NCI-H2081 treated with DMSO at 0.1 percent for 48 hours (cell line): ENCODE measurements around the gene CYP2S1.
"Not testable (repeated sequence)": the region's sequence is repeated elsewhere in the genome, so short reads cannot be mapped to it uniquely, and the experiment has no call there.

ENCODE experiments used
- DNase-seq: peaks from one replicate; lab custom pipeline; 2025; lab: John Stamatoyannopoulos, UW

CYP2S1 gene

DNA sequence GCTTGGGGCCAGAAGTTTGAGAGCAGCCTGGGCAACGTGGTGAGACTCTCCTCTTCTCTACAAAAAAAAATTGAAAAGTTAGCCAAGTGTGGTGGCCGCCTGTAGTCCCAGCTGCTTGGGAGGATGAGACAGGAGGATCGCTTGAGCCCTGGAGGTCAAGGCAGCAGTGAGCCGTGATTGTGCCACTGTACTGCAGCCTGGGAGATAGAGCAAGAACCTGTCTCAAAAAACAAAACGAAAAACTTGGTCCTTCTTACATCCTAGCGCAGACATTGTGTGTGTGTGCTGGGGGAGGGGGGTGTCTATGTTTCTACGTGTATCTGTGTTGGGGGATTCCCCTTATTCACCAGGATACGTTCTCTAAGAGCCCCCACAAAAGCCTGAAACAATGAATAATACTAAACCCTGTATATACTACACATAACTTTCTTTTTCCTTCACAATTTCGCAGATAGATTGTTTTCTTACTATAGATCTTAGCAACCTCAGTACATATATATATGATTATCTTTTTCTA, 33.9 kb downstream of the CYP2S1 start:
- DNase-seq, result no peak

DNA sequence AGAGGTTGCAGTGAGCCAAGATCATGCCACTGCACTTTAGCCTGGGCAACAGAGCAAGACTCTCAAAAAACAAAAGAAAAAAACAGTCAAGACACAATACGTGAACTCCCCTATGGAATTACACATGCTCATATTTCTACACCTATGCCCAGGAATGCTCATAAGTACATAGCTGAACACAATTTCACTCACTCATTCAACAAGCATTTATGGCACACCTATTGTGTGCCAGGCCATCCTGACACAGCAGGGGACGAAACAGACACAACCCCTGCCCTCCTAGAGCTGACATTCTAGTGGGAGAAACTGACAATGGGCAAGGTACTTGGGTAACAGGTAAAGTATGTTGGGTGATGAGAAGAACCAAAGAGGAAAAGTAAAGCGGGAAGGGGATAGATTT, 35.5 kb downstream of the CYP2S1 start:
- DNase-seq, result no peak

DNA sequence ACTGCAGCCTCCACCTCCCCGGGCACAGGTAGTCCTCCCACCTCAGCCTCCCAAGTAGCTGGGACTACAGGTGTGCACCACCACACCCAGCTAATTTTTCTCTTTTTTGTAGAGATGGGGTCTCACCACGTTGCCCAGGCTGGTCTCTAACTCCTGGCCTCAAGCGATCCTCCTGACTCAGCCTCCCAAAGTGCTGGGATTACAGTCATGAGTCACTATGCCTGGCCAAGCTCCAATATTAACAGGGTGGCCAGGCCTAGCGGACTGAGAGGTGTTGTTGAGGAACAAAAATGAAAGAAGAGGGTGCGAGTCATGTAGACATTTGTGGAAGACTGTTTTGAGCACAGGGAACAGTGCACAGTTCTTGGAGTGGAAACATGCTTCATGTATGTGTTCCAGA, 36.3 kb downstream of the CYP2S1 start:
- not testable (repeated sequence) for DNase-seq

DNA sequence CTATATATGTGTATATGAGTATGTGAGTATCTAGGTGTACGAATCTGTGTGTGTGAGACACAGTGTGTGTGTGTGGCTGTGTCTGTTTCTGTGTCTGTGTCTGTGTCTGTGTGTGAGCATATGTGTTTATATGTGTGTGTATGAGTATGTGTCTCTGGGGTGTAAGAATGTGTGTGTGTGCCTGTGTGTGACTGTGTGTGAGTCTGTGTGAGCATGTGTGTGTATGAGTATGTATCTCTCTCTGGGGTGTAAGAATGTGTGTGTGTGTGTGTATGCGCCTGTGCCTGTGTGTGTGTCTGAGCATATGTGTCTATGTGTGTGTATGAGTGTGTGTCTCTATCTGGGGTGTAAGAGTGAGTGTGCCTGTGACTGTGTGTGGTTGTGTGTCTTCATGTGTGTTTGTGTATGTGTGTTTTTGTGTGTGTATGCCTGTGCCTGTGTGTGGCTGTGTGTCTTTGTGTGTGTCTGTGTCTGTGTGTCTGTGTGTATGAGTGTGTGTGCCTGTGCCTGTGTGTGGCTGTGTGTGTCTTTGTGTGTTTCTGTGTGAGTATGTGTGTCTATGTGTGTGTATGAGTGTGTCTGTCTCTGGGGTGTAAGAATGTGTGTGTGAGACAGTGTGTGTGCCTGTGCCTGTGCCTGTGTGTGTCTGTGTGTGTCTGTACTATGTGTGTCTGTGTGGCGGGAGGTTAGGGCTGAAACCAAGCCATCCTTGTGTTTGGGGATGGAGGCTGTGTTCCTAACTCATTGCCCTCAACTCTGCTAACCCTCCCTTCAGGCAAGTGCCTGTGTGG, 37.2 kb downstream of the CYP2S1 start:
- DNase-seq, result no peak

DNA sequence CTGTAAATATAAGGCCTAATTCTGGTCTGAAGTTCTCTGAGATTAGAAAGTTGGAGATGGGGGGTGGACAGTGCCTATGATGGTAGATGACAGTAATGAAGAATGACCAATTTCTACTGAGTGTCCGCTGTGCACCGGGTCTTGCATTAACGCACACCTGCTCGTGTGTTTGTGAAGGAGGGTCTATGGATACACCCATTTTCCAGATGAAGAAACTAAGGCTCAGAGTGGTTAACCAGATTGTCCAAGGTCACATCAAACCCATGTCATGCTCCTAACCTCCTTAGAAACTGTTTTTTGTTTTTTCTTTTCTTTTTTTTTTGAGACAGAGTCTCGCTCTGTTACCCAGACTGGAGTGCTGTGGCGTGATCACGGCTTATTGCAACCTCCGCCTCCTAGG, 39.7 kb downstream of the CYP2S1 start:
- no peak for DNase-seq

DNA sequence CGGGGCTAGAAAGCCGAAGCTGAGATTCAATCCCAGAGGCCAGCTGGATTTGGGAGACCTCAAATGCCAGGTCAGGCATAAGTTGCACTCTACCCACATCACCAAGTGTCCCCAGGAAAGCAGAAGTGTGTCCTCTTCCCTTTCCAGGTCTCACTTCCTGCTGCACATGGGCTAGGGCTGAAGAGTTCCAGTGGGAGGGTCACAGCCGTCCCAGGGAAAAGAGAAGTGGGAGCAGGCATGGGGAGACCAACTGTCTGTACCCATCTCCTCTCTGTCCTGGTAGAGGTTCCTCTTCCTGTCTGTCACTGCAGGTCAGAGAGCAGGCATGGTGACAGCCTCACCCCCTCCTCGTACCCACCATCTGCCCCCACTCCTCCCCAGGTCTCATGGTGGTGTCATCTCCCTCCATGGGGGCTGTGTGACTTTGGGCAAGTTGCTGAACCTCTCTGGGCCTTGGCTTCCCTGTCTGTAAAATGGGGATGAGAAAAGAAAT, 40.8 kb downstream of the CYP2S1 start:
- no peak for DNase-seq

DNA sequence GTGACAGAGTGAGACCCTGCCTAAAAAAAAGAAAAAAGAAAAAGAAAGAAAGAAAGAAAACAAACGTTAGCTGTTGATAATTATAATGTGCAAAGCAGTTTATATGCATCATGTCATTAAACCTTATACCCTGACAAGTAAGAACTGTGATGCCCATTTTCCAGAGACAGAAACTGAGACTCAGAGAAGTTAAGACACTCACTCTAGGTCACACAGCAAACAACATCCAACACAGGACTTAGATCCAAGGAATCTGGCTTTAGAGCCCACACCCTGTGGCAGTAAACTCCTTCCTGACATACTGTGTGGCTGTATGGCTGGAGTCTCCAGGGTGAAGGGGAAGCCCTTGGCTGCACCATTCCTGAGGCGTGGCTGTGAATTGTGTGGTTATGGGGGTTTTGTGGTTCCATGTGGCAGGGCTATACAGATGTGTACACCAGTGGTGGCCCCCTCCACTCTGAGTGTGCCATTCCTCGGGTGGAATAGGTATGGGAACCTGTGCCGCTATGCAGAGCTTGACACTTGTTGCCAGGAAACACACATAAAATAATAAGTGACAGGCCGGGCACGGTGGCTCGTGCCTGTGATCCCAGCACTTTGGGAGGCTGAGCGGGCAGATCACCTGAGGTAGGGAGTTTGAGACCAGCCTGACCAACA, 41.6 kb downstream of the CYP2S1 start:
- DNase-seq, result no peak

DNA sequence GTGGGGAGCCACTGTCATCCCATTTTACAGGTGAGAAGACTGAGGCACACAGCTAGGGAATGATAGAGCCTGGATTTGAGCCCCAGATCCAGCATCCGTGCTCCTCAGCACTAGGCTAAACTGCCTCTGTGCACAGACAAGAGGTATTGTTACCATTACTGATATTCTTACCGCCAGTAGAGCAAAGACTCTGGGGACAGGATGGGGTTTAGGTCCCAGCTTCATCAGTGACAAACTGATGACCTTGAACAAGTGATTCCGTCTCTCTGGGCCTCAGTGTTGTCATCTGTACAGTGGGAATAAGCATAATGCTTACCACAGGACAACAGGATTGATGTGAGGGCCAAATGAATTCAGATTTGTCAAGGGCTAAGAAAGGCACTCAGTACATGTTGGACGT, 42.5 kb downstream of the CYP2S1 start:
- DNase-seq, result no peak

DNA sequence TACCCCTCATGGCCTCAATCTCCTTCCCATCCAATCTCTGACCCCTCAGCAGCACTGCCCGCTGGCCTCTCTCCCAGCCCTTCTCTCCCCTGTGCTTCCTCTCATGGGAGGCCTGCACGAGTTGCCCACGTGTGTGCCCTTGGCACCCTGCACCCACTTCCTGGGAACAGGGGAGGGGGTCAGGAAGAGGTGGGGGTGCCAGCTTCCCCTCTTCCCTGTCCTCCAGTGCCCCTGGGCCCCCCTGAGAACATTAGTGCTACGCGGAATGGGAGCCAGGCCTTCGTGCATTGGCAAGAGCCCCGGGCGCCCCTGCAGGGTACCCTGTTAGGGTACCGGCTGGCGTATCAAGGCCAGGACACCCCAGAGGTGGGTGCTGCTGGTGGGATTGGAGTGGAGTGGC, 45.2 kb downstream of the CYP2S1 start:
- no peak for DNase-seq

DNA sequence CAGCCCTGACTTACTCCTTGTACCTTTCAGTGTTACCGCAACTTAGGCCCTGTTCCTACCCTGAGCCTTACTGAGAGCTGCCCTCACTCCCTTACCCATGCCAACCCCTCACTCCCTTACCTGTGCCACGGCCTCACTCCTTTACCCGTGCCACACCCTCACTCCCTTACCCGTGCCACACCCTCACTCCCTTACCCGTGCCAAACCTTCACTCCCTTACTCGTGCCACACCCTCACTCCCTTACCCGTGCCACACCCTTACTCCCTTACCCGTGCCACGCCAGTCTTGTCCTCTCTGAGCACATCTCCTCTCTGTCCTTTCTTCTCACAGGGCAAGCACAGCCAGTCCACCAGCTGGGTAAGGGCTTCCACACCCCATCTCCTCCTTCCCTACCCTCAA, 46.3 kb downstream of the CYP2S1 start:
- DNase-seq, result no peak

DNA sequence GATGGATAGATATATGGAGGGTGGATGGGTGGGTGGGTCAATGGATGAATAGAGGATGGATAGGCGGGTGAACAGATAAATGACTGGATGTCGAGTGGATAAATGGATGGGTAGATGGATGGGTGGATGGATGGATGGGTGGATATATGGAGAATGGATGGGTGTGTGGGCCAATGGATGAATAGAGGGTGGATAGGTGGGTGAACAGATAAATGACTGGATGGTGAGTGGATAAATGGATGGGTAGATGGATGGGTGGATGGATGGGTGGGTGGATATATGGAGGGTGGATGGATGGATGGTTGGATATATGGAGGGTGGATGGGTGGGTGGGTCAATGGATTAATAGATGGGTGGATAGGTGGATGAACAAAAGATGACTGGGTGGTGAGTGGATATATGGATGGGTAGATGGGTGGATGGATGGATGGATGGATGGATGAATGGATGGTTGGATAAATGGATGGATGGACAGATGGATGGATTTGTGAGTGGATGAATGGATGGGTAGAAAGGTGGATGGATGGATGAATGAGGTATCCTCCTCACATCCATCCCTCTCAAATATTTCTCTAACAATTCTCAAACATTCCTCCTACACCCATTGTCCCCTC, 47.0 kb downstream of the CYP2S1 start:
- no peak for DNase-seq

DNA sequence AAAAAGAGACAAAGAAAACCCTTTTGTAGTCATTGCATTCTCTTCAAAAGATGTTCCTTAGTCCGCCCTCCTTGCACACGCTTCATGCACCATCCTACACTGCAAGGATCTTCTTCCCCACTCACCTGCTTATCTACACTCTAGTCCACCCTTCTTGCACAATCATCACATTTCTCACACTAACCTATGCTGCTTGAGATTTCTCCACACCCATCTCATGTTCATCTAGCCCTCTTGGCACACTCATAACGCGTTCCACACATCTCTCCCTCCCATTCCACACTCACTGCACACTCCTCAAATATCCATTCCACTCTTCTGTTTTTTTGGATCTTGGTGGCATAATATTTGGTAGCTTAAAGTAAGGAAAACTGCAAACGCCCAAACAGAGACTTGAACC, 48.8 kb downstream of the CYP2S1 start:
- DNase-seq, result no peak

DNA sequence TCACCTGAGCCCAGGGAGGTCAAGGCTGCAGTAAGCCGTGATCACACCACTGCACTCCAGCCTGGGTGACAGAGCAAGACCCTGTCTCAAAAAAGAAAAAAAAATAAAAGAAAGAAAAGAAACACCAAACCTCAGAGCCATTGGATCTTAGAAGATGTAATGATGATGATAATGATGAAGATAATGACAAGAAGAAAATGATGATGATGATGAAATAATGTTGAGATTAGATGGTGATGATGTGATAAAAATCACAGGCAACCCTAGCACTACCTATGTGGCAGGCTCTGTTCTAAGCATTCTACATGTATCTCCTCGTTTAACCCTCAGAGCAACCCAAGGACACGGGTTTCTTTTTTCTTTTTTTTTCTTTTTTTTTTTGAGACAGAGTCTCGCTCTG, 51.1 kb downstream of the CYP2S1 start:
- no peak for DNase-seq

DNA sequence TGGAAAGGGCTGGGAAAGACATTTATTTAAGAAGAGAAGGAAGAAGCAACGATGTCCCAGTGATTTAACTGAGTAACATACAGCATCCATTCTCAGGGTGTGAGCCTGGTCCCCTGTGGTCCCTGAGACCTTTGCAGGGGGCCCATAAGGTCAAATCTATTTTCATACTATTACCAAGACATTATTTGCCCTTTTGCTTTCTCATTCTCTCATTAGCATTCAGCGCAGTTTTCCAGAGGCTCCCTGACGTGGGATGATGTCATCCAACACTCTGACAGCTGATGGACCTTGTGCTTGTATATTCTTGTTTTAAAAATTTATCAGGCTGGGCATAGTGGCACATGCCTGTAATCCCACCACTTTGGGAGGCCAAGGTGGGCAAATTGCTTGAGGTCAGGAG, 52.8 kb downstream of the CYP2S1 start:
- DNase-seq, result no peak

DNA sequence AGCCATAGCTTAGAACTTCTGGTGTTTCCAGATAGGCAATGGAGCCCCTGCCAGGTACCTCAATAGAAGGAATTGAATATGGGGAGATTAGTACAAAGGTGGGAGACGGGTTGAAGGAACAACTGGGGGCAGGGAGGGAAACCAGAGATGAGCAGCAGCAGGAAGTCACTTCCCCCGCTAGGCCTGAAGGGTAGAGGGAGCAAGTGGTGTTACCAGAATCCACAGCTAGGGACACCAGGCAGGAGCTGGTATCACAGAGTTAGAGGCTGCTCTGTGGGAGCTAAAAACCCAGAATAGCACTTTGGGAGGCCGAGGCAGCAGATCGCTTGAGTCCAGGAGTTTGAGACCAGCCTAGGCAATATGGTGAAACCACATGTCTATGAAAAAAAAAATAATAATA, 55.9 kb downstream of the CYP2S1 start:
- no peak for DNase-seq

DNA sequence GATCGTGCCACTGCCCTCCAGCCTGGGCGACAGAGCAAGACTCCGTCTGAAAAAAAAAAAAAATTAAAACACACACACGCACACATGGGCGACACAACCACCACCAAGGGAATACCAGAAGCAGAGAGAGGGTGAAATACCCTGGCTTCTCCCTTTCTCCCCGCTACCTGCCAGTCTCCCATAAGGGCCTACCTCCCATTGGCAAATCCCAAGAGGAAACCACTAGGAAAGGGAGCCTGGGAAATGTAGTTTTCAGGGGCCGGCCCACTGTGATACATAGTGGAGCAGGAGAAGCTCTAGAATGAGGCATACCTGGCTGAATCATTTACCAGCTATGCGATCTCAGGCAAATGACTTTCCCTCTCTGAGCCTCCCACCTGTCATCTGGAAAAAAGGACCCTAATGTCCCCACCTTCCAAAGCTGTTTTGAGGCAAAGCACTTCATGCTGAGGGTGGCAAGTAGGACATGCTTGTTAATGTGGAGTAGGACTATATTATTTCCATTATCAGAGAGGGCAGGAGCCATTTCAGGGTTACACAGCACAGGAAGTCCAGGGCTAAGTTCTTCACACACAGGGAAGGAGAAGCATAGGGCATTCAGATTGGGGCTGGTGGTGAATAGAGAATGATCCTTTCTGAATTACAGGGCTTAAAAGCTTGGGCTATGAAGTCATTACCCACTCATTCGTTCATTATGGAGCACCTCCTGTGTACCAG, 56.8 kb downstream of the CYP2S1 start:
- DNase-seq, result no peak

DNA sequence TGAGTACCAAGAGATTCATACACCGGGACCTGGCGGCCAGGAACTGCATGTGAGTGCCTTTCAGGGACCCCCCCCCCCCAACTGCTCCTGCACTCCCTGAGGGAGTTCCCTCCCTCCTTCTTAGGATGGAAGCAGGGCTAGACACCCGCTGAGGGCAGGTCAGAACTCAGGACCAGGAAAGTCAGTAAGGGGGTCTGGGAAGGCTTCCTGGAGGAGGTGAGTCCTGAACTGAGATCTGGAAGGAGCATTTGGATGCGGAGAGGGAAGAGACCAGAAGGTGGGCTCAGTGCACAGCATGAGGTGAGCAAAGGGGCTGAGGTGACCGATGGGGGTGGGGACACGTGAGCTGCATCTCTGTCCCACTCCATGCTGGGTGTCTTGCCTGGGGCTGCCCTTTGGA, 60.6 kb downstream of the CYP2S1 start:
- DNase-seq, result no peak

DNA sequence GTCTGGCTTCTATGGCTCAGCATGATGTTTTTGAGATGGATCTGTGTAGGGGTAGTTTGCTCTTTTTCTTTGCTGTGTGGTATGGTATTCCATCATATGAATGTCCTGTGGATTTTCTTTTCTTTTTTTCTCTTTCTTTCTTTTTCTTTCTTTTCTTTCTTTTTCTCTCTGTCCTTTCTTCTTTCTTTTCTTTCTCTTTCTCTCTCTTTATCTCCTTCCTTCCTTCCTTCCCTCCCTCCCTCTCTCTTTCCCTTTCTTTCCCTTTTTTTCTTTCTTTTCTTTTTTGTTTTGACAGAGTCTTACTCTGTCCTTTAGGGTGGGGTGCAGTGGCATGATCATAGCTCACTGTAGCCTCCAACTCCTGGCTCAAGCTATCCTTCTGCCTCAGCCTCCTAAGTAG, 62.2 kb downstream of the CYP2S1 start:
- no peak for DNase-seq
